HAP-1 (cell line): Measurements from ENCODE around the gene SPATA12.

Experiments
- DNase-seq, 2 experiments: peaks; one replicate each; pipeline ENCODE4 v3.0.0-alpha.2; 2016 to 2020; ENCODE audit warnings: low spot score in 2 of 2
- H3K27me3 ChIP-seq: fragments of 250-450 bp; sonication (Bioruptor Pico); 2 replicates; pipeline ENCODE4 v1.5.1; 2020; ENCODE audit warnings: low read depth, mild to moderate bottlenecking, moderate library complexity
- H3K36me3 ChIP-seq: fragments of 250-450 bp; sonication (Bioruptor Pico); replicated peaks from 2 replicates; pipeline ENCODE4 v1.5.1; 2020; ENCODE audit warnings: mild to moderate bottlenecking
- H3K4me1 ChIP-seq: fragments of 250-450 bp; sonication (Bioruptor Pico); 2 replicates; pipeline ENCODE4 v1.5.1; 2020; ENCODE audit warnings: mild to moderate bottlenecking
- H3K4me3 ChIP-seq: fragments of 250-450 bp; sonication (Bioruptor Pico); 2 replicates; pipeline ENCODE4 v1.5.1; 2020; ENCODE audit warnings: mild to moderate bottlenecking, moderate library complexity
- H3K9me3 ChIP-seq: fragments of 250-450 bp; sonication (Bioruptor Pico); 2 replicates; pipeline ENCODE4 v1.5.1; 2020; ENCODE audit warnings: mild to moderate bottlenecking, moderate library complexity
- in situ Hi-C: fragments of 300-500 bp; cut with MboI; formaldehyde crosslinking; loops from 3 replicates; pipeline ENCODE4 v1.14.3; 2020; ENCODE audit warnings: low sequenced_read_pairs, inconsistent platforms, mixed read lengths

Gene SPATA12

DNA sequence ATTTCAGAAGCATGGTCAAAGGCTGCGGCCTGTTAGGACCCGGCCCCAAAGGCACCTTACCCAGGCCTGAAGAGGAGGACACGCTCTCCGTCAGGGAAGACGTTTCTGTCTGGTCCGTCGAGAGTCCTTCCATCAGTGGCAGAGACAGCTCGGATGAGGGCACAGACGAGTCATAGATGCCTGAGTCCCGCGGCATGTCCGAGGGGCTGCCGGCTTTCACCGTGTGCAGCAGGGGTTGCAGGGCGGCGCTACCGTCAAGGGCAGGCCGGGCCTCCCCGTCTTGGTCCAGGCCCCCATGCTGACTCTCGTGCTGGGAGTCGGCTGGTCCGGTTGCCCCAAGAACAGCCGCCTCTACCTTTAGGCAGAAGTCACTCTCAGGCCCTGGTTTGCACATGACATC lies 37.1 kb downstream of the SPATA12 start:
- peaks cover 3% of the 10 kb centered on the region; the same call in 1 of the 2 replicates for H3K4me1 ChIP-seq
- DNase-seq: no peak
- no peaks in the 10 kb centered on the region for H3K27me3 ChIP-seq
- no peaks in the 10 kb centered on the region for H3K9me3 ChIP-seq
- in situ Hi-C loops: no loop called here
- no peak overlapping the region for H3K4me3 ChIP-seq
- 0 out of 2 replicates have a peak, but pooled peaks cover 2% of the 10 kb centered on the region for H3K36me3 ChIP-seq

DNA sequence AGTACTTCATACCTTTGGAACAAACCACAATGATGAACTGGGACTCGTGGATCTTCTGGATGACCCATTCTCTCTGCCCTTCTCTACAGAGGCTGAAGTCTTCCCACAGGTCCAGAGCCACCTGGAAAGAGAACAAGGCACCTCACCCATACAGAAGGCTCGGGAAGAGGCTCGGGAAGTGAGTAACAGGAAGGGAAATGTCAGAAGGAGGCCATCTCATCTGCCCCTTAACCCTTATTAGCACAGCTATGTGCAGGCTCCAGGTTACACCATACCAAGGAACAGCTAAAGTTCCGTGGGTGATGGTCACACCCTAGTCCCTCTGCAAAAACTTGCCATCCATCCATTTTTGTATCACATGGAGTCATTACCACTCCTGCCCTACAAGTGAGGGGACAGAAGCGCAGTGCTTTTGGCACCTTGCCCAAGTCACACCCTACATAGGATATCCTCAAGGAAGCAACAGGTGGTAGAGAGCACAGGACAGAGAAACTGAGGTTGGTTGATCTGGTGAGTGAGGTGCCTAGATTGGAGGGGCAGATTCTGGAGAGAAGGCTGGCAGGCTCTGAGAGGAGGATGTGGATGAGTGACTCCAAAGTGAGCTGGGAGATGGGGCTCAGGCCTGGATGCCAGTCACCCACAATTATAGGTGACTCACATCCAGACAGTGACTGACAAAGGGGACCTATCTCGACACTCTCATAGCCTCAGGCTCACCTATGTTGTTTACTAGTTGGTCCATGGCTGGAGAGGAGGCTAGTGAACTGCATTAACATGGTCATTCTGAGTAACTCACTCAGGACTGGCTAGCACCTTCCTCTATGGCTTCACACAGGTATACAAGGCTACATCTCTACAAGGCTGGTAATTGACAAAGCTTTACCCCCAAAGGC lies 38.2 kb downstream of the SPATA12 start:
- no peaks in the 10 kb centered on the region for H3K27me3 ChIP-seq
- no peak overlapping the region for H3K4me3 ChIP-seq
- 0 out of 2 replicates have a peak, but pooled peaks cover 2% of the 10 kb centered on the region for H3K36me3 ChIP-seq
- no peak for DNase-seq
- H3K4me1 ChIP-seq: peaks cover 7% of the 10 kb centered on the region
- in situ Hi-C loops: no loop called here
- no peaks in the 10 kb centered on the region for H3K9me3 ChIP-seq

DNA sequence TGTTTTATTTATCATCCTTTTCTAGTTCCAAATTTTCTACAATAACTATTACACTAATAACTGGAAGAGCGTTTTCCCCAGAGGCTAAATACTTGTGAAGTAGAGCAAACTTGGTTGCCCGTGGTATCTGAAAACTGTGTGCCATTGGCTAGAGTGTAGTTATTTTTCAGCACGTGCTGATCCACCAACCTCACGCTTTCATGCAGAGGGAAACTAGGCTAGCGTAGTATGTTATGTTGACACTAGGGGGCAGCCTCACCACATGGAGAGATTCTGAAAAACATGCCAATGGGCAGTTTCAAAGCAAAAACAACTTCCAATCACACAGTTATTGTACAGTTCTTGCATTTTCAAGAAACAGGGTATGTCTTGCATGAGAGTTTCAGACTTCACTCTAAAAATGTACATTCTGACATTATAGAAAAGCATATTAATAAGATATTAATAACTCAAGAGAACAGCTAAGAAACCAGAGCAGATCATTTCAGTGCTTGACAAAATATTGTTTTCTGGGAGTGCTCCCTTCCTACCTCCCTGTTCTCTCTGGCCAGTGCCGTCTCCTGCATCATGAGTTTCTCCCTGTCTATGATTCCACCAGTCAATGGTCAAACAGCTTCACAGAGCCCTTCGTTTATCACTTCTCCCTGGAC lies 39.7 kb downstream of the SPATA12 start:
- in situ Hi-C loops: no loop called here
- peak; percentile 79 to 84 for DNase-seq
- H3K36me3 ChIP-seq: 0 out of 2 replicates have a peak, but pooled peaks cover 2% of the 10 kb centered on the region
- peaks cover 7% of the 10 kb centered on the region for H3K4me1 ChIP-seq
- no peak overlapping the region for H3K4me3 ChIP-seq
- no peaks in the 10 kb centered on the region for H3K9me3 ChIP-seq
- no peaks in the 10 kb centered on the region for H3K27me3 ChIP-seq

DNA sequence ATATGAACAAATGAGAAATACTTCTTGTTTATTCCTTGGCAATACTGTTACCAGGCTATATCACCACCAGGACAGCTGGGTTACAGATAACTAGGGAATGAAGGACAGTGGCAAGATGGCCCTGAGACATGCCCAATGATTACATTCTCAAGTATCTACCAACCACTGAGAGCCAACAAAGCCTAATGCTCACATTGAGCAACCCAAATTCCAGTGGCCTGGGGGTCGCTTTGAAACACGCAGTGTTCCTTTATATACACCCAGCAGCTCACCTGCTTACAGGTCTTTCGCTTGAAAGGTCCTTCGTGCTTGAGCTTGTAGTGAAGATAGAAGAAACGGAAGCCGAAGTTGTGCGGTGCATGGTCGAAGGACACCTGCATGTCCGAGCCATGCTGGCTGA lies 45.1 kb downstream of the SPATA12 start:
- no peaks in the 10 kb centered on the region for H3K36me3 ChIP-seq

DNA sequence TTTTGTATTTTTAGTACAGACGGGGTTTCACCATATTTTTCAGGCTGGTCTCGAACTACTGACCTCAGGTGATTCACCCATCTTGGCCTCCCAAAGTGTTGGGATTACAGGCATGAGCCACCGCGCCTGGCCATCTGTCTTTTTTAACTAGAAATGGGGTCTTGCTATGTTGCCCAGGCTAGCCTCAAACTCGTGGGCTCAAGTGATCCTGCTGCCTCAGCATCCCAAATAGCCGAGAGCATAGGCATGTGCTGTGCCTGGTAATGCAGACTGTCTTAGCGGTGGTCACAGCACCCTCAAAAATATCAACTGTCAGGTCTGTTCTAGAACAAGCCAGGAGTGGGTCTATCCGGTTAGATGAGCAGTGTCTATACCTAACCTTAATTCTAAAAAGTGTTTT lies 48.2 kb downstream of the SPATA12 start:
- DNase-seq: no peak
- H3K4me1 ChIP-seq: no peaks in the 10 kb centered on the region
- H3K36me3 ChIP-seq: no peaks in the 10 kb centered on the region
- in situ Hi-C loops: no loop called here
- H3K9me3 ChIP-seq: no peaks in the 10 kb centered on the region
- H3K27me3 ChIP-seq: no peaks in the 10 kb centered on the region
- H3K4me3 ChIP-seq: no peak overlapping the region

More for the DNA sequence above, 45.1 kb downstream of the SPATA12 start:
- in situ Hi-C loops: no loop called here
- H3K9me3 ChIP-seq: no peaks in the 10 kb centered on the region
- no peak overlapping the region for H3K4me3 ChIP-seq
- H3K27me3 ChIP-seq: no peaks in the 10 kb centered on the region
- peaks cover 5% of the 10 kb centered on the region for H3K4me1 ChIP-seq
- DNase-seq: no peak

DNA sequence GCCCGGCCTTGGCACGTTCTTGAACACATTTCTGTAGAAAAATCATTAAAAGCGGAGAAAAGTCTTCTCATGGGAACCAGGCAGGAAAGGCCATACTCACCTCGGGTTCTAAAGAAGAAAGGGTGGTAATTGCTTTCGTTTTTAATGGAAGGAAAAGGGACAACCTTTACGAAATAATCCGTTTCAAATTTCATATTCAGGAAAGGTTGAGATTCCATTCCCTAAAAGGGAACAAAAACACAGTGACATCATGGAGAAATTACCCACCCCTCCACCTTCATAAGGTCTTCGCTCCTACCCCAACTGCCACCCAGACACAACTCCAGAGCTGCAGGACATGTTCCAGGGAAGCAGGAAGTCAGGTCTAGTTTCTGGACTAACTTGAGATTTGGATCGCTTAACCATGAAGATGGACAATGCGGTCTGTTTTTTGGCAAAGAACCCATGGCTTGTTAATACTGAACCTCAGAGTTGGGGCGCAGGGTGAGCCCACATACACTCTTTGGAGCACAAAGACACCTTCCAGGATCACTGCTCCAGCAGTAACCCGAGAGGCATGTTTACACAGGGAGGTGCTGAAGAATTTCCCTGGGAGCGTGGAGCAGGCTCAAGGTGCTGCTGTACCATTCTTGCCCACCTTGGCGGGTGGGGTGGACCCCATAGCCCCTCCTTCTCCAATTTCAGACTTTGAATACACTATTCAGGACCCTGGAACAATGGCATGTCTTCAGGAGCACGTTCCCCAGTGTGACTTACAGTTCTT lies 49.2 kb downstream of the SPATA12 start:
- in situ Hi-C loops: no loop called here
- no peak for DNase-seq
- H3K4me1 ChIP-seq: no peaks in the 10 kb centered on the region
- no peak overlapping the region for H3K4me3 ChIP-seq
- H3K36me3 ChIP-seq: no peaks in the 10 kb centered on the region
- H3K27me3 ChIP-seq: no peaks in the 10 kb centered on the region
- H3K9me3 ChIP-seq: no peaks in the 10 kb centered on the region

DNA sequence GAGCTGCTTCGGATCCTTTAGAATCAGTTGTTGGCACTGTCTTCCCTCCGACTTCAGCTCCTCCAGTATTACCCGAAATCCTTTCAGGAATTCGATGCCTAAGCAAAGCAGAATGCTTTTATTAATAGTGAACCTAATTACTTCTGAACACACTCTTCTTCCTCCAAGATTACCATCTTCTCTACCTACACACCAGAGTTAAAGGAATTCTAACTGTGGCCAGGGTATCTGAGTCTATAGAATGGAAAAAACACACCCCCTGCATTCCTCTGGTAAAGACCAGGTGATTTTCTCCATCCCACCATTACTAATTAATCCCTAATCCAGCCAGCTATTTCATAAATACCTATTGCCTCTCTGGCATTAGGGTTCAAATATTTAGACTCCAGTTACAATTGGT lies 49.8 kb downstream of the SPATA12 start:
- in situ Hi-C loops: no loop called here
- H3K27me3 ChIP-seq: no peaks in the 10 kb centered on the region
- DNase-seq: no peak
- no peaks in the 10 kb centered on the region for H3K36me3 ChIP-seq
- no peak overlapping the region for H3K4me3 ChIP-seq
- no peaks in the 10 kb centered on the region for H3K4me1 ChIP-seq
- H3K9me3 ChIP-seq: no peaks in the 10 kb centered on the region

DNA sequence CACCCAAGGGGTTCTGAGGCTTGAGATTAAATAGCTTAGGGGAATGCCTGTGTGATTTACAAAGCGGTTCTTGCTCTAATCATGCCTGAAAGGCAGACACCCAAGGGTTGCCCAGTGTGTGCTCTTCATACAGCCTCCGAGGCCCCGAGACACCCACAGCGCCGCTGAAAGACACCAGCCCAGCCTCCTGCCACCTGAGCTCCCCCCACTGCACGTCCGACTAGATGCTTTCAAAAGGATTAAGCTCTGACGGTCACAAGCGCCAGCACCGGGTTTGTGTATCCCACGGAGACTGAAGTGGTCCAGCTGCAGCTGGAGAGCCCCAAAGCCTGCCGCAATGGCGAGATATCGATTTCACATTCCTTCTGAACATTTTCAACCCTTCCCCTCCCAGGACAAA lies 50.3 kb downstream of the SPATA12 start:
- no peak for DNase-seq
- H3K27me3 ChIP-seq: no peaks in the 10 kb centered on the region
- H3K4me1 ChIP-seq: no peaks in the 10 kb centered on the region
- in situ Hi-C loops: no loop called here
- H3K36me3 ChIP-seq: no peaks in the 10 kb centered on the region
- H3K9me3 ChIP-seq: no peaks in the 10 kb centered on the region
- H3K4me3 ChIP-seq: no peak overlapping the region

DNA sequence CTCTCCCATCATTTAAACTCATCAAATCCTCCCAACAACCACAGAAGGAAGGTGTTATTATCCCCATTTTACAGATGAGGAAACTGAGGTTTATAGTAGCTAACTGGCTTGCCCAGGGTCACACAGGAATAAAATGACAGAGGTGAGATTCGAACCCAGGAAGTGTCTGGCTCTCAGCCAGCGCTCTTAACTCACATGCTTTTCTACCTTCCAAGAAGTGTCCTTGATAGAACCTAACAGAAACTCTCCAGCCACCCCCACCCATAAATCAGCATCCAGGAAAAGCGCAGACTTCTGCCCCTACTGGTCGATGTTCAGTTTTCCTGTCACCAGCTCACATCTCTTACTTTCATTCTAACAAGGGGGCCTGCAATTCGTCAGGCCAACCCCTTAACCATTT lies 51.7 kb downstream of the SPATA12 start:
- H3K27me3 ChIP-seq: no peaks in the 10 kb centered on the region
- no peaks in the 10 kb centered on the region for H3K9me3 ChIP-seq
- H3K36me3 ChIP-seq: no peaks in the 10 kb centered on the region
- in situ Hi-C loops: no loop called here
- peak in 1 of 2 experiments; percentile 26 for DNase-seq
- H3K4me1 ChIP-seq: no peaks in the 10 kb centered on the region
- H3K4me3 ChIP-seq: no peak overlapping the region

DNA sequence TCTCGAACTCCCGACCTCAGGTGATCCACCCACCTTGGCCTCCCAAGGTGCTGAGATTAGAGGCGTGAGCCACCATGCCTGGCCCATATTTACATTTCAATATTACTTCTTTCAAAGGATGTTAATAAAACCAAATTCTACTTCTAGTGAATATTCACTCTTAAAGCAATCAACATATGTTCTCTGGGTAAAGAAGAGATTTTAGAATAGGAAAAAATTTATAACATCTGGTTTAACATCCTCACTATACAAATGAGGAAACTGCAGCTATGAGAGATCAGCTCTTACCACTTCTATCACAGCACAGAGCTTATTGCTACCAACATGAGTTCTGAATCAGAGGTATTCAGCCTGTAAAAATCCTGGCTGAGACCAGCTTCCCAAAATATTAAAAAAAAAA lies 56.0 kb downstream of the SPATA12 start:
- no peak for DNase-seq

DNA sequence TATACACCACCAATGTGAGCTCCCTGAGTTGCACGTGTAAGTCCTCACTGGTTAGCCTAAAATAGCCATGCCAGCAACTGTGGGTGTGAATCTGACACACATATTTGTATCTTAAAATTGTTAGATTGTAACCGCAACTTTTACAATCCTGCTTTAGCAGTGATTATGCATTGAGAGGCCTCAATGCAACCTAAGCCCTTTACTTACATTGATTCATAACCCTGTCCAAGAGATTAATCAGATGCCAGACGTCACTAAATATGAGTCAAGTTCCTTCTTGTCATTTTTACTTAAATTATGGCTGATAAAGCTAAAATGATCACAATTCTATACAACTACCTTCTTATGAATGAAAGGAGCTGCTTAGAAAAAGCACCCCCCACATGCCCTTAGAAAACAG lies 57.8 kb downstream of the SPATA12 start:
- no peaks in the 10 kb centered on the region for H3K4me1 ChIP-seq
- DNase-seq: no peak
- H3K4me3 ChIP-seq: no peak overlapping the region
- H3K27me3 ChIP-seq: no peaks in the 10 kb centered on the region
- in situ Hi-C loops: no loop called here
- H3K36me3 ChIP-seq: no peaks in the 10 kb centered on the region
- no peaks in the 10 kb centered on the region for H3K9me3 ChIP-seq

More for the DNA sequence above, 56.0 kb downstream of the SPATA12 start:
- no peak overlapping the region for H3K4me3 ChIP-seq
- no peaks in the 10 kb centered on the region for H3K9me3 ChIP-seq
- no peaks in the 10 kb centered on the region for H3K27me3 ChIP-seq
- in situ Hi-C loops: no loop called here
- no peaks in the 10 kb centered on the region for H3K4me1 ChIP-seq
- no peaks in the 10 kb centered on the region for H3K36me3 ChIP-seq

DNA sequence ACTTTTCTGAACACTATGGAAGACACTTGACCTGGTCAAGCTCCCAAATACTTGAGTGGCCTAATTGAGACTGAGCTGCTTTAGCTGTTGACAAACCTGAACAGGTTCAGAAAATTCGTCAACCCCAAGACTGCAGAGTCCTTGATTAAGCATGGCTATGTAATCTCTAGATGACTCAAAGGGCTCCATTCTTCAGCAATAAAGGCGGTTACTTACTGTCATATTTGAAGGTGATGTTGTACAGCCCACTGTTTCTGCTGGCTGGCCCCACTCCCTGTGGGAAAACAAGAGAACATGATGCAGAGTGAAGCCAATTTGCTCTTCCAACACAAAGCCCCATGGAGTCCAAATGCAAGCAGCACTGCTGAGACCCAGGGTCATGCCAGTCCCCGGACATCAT lies 59.6 kb downstream of the SPATA12 start:
- Histone ChIP-seq H3K27me3 (no peaks in the 10 kb centered on the region), H3K9me3 (no peaks in the 10 kb centered on the region), H3K4me3 (no peak overlapping the region), H3K36me3 (no peaks in the 10 kb centered on the region), H3K4me1 (no peaks in the 10 kb centered on the region)
- no peak for DNase-seq
- in situ Hi-C loops: no loop called here

DNA sequence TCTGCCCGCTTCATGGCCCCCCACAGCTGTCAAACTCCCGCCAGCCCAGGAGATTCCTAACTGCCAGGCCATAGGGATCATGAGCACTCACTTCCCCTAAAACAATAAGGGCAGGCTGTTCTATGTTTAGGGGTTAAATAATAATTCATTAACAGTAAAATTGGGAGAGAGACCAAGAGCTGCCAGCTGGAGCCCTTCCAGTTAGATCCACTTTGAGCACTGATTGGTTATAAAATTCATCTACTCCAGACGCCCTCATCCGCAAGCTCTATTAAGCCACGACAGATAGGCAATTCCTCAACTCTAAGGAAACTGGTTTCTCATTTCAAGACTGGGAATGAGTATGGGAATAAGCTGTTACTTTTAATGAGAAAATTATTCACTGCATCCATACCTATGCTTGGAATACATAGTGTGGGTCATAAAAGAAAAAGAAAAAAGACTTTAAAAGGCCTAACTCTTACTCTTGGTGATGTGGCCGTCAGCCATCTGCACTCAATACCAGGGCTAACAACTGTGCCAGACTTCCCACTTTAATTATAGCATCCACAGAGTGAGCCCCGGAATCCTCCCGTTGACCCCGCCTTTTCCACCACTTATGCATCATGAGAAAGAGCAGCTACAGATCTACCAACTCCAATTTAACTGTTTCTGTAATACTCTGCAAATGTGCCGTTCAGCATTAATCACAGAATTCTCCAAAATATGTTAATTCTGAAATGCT lies 60.1 kb downstream of the SPATA12 start:
- in situ Hi-C loops: no loop called here
- Histone ChIP-seq H3K36me3 (no peaks in the 10 kb centered on the region), H3K4me3 (no peak overlapping the region), H3K9me3 (no peaks in the 10 kb centered on the region), H3K4me1 (no peaks in the 10 kb centered on the region), H3K27me3 (no peaks in the 10 kb centered on the region)
- DNase-seq: no peak
